Gastroesophageal sphincter (tissue), 3 donors: Measurements from ENCODE around the gene PGP.

Source experiments
- EP300 ChIP-seq: sonication (generic); formaldehyde crosslinking; IDR thresholded peaks from one replicate; pipeline ENCODE4 v1.6.1; 2017; ENCODE audit warnings: antibody characterized with exemption, mild to moderate bottlenecking
- POLR2A ChIP-seq, 2 donors: fragments of 450-650 bp; IDR thresholded peaks; one replicate each; pipeline ENCODE4 v1.6.1; 2017; ENCODE audit warnings: antibody characterized with exemption in 2 of 2, mild to moderate bottlenecking in 2 of 2, moderate library complexity in 1 of 2
- TF ChIP-seq, protein P1 (sequence below), 4 experiments: fragments of 200-600 bp in 2 of 4; fragments of 450-650 bp in 2 of 4; sonication (generic) in 1 of 4; IDR thresholded peaks; one replicate each; pipeline ENCODE4 v1.5.1; 2017 to 2019; ENCODE audit warnings: antibody characterized with exemption in 4 of 4, mild to moderate bottlenecking in 2 of 4, moderate library complexity in 2 of 4

DNA sequence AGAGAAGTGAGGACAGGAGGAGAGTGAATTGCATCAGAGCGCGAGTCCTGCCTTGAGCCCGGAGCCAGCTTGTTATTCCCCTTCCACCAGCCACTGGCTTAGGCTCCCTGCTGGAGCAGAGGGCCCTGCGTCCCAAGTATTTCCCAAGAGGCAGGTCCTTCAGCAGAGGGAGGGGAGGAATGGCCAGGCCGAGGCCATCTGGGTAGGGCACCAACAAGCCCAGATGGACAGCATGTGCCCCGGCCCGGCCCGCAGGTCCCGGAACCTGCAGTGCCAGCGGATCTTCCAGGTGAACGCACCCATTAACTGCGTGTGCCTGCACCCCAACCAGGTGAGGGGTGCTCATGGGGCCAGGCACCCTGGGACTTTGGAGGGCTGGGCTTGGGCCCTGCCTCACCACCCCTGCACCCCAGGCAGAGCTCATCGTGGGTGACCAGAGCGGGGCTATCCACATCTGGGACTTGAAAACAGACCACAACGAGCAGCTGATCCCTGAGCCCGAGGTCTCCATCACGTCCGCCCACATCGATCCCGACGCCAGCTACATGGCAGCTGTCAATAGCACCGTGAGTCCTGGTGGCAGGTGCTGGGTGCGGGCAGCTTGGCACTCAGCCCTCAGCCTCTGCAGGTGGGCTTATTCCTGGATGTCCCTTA is 7.7 kb downstream of the PGP start:
- TF ChIP-seq, protein P1, sequence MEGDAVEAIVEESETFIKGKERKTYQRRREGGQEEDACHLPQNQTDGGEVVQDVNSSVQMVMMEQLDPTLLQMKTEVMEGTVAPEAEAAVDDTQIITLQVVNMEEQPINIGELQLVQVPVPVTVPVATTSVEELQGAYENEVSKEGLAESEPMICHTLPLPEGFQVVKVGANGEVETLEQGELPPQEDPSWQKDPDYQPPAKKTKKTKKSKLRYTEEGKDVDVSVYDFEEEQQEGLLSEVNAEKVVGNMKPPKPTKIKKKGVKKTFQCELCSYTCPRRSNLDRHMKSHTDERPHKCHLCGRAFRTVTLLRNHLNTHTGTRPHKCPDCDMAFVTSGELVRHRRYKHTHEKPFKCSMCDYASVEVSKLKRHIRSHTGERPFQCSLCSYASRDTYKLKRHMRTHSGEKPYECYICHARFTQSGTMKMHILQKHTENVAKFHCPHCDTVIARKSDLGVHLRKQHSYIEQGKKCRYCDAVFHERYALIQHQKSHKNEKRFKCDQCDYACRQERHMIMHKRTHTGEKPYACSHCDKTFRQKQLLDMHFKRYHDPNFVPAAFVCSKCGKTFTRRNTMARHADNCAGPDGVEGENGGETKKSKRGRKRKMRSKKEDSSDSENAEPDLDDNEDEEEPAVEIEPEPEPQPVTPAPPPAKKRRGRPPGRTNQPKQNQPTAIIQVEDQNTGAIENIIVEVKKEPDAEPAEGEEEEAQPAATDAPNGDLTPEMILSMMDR (IDR thresholded peaks at IDR 0.05) = no peak
- TF ChIP-seq POLR2A (IDR thresholded peaks at IDR 0.05) (no peak), EP300 (no peak)
